Fibroblast of lung (primary cell): ENCODE data around the gene TTC38.

Experiments
- CTCF ChIP-seq, 2 donors: IDR thresholded peaks in 1 of 2; conservative IDR thresholded peaks in 1 of 2; 1 replicate in 1 of 2; 2 replicates in 1 of 2; pipeline ENCODE4 v1.5.1; 2011 to 2012; ENCODE audit warnings: low read length in 2 of 2, control low read depth in 1 of 2, inconsistent platforms in 1 of 2, low read depth in 1 of 2, mild to moderate bottlenecking in 1 of 2
- EZH2 ChIP-seq: IDR thresholded peaks from 2 replicates; pipeline ENCODE4 v1.5.1; 2012; ENCODE audit warnings: low read length, control low read depth, mild to moderate bottlenecking; ENCODE audit errors: missing control alignments

GRCh38 chr22:46276563-46276962 is 8.8 kb downstream of the TTC38 start:
- TF ChIP-seq CTCF (conservative IDR thresholded peaks at IDR 0.05 in 1 of 2, IDR thresholded peaks at IDR 0.05 in 1 of 2; ENCODE audit: low read depth in 1 of 2, low read length in 2 of 2) (no peak), EZH2 (no peak)
